HG03354 (cell line): ENCODE data around the gene DNAJB8.

Source experiments
- ATAC-seq: cut with Tn5 transposase; IDR thresholded peaks from one replicate; pipeline ENCODE4 v1.9.1; 2021; ENCODE audit warnings: mild to moderate bottlenecking; ENCODE audit not compliant: unreplicated experiment, poor library complexity, severe bottlenecking

The DNAJB8 gene

GRCh38 chr3:128466840-128467541 lies at the start of gene DNAJB8:
TSS of gene DNAJB8 (minus strand) at chr3:128466890. CDS start at chr3:128463245, 3,645 bp downstream.
- ATAC-seq = no peak

DNA sequence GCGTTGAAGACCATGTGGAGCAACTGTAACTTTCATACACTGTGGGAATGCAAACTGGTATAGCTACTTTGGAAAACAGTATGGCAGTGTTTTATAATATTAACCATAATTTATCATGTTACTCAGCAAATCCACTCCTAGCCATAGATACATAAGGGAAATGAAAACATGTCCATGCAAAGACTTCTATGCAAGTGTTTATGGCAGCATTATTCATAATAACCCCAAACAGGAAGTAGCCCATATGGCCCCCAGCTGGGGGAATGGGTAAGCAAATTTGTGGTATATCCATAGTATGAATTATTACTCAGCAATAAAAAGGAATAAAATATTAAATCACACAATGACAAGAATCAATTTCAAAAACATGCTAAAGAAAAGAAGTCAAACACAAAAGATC lies 49.3 kb upstream of the DNAJB8 start:
- ATAC-seq = no peak

- ATAC-seq = no peak
Observed at GRCh38 chr3:128508852-128509251, 42.2 kb upstream of the DNAJB8 start.

GRCh38 chr3:128506754-128507153 lies 40.1 kb upstream of the DNAJB8 start:
- no peak for ATAC-seq

DNA sequence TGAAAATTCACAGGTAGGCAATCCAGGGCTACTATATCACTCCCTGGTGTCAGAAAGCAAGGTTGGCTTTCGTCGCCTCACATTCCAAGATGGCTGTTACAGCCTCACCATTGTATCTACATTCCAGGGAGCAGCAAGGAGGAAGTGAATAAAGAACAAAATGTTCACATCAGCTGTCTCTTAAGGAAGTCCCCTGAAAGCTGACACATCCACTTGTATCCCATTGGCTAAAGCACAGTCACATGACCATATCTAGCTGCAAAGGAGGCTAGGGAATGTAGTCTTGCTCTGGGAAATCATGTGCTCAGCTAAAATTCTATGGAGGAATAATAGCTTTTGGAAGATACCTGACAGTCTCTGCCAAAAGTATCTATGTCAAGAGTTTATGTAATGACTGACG lies 39.1 kb upstream of the DNAJB8 start:
- ATAC-seq = no peak

DNA sequence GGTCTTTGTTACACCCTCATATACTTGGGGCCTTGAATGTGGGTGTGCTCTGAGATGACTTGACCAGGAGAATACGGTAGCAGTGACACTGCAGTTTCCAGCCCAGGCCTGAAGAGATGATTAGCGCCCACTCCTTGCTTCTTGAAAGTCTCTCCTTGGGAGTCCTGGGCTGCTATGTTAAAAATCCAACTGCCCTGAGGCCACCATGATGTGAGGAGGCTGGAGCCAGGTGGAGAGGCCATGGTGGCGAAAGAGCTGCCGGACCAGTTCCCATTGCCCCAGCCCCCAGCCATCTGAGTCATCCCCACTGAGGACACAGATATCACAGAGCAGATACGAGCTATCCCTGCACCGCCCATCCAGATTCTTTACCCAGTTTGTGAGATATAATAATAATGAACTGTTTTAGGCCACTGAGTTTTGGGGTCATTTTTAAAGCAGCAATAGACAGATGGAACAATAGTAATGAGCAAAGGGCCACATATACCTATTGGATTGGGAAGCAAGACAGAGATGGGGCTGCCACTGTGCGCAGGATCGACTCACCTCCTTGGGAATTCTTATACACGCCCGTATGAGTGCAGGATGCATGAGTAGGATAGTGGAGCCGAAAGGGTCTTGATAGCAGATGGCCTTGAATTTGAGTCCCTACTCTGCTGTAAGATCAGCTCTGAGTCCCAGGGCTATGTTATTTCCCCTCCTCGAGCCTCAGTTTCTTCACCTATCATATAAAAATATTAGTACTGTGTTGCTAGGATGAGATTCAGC lies 38.5 kb upstream of the DNAJB8 start:
- ATAC-seq = no peak

GRCh38 chr3:128504533-128504915 lies 37.8 kb upstream of the DNAJB8 start:
- no peak for ATAC-seq

DNA sequence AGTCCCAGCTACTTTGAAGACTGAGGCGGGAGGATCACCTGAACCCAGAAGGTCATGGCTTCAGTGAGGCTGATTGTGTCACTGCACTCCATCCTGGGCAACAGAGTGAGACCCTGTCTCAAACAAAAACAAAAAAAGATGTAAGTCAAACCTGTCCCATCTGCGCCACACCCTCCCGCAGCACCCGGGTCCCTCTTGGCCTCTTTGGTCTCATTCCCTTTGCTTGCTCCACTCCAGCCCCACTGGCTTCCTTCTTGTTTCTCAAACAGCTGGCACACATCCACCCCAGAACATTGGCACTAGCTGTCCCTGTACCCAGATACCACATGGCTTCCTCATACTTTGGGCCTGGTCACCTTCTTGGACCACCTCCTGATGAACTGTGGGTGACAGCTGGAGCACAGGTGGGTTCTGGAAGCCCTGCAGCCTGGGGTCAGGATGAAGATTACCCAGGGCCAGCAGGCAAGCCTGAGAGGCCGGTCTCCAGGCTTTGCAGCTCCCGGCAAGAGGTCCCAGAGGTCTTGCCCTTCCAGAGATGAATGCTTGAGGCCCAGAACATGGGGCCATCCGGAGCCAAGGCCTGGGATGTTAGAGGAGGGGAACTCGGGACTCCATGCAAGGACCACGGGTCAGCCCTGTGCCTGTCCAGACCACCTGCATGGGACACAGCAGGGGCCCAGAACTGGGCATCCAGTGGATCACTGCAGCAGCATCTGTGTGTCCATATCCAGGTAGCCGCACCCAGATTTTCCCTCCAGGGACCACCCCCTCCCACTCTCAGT lies 37.3 kb upstream of the DNAJB8 start:
- no peak for ATAC-seq

DNA sequence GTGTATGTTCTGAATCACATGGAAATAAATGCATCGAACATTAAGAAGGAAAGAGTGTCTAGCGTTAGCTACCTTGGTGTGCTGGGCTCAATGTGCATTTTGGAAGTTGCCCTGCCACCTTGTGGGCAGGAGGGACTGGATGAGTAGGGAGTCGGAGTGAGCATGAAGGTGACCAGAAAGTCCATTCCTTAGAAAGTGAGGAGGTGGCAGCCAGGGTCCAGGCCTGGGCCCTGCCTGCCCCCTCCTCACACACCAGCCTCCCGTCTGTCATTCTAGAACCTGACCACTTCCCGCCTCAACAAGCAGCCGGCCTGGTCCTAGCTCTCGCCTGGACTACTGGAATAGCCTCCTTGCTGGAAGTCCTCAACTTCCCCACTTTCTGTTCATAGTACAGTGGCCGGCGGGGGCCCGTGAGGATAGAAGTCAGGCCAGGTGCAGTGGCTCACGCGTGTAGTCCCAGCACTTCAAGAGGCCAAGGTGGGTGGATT lies 36.5 kb upstream of the DNAJB8 start:
- ATAC-seq = no peak

- no peak for ATAC-seq
Observed at GRCh38 chr3:128502712-128503111, 36.0 kb upstream of the DNAJB8 start.

DNA sequence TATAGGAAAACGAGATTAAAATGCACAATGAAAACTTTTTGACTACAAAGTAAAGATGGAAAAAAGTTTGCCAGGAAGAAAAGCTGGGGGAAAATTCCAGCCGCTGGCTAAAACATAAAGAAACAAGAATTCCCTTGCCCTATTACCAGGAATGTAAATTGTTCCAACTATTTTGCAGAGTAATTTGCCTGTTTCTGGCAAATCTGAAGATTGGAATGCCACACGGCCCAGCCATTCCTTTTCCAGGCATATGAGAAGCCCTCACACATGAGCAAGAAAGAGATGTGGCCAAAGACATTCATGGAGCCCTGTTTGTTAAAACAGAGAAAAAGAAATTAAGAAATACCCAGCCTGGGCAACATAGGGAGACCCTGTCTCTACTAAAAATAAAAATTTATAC lies 34.7 kb upstream of the DNAJB8 start:
- ATAC-seq = no peak

- ATAC-seq = no peak
Observed at GRCh38 chr3:128500556-128500955, 33.9 kb upstream of the DNAJB8 start.

DNA sequence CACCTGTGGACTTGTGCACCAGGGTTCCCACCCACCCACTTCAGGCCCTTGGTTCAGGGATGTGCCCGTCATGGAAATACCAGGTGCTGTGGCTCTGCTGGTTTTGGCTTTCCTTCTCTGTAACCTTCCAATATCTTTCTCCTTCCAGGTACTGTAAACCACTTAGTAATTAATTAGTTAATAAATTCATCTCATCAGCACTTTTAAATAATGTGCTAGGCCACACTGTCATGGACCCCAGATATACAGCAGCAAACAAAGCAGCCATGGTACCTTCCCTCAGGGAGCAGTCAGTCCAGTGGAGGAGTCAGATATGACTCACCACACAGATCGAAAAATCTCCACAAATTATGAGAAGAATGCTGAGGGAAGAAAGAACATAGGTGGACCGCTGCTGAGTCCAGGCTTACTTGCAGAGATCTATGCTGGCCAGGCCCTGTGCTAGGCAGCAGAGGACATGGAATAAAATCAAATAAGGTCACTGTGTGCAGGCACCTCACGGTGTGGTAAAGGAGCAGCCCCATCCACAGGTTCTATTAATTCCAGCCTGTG lies 33.1 kb upstream of the DNAJB8 start:
- no peak for ATAC-seq

GRCh38 chr3:128498901-128499530 lies 32.3 kb upstream of the DNAJB8 start:
- no peak for ATAC-seq

GRCh38 chr3:128498127-128498626 lies 31.5 kb upstream of the DNAJB8 start:
- ATAC-seq = no peak

DNA sequence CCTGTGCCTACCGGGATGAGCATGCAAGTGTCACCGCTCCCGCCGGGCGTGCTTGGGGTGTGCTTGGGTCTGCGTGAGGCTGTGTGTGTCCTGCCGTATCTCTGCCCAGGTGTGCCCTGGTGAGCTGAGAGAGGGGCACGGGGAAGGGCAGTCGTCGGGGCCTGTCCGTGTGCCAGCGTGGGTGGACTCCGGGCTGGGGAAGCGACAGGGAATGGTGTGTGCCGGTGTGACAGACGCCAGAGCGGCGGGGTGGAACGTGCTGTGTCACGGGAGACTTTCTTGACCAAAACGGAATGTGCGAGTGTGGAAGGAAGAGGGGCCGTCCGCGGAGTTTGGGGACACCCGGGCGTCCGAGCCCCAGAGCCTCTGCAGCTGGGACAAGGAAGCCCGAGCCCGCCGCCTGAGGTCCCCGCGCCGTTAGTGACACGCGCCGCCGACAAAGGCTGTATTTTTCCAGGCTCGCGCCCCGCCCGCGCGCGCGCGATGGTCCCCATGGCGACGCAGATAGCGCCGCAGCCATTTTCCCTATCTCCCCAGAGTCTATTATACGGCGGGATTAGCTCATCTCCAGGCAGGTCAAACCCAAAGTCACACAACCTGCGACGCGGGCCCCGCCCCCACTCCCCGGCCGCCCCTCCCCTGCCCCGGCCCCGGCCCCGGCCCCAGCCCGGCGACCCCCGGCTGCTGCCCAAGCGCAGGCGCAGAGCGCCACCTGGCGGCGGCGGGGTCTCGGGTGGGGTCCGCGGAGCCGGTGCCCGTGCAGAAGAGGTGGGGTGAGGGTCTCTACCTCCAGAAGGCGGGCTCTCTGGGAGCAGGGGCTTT lies 30.8 kb upstream of the DNAJB8 start:
- ATAC-seq = no peak

DNA sequence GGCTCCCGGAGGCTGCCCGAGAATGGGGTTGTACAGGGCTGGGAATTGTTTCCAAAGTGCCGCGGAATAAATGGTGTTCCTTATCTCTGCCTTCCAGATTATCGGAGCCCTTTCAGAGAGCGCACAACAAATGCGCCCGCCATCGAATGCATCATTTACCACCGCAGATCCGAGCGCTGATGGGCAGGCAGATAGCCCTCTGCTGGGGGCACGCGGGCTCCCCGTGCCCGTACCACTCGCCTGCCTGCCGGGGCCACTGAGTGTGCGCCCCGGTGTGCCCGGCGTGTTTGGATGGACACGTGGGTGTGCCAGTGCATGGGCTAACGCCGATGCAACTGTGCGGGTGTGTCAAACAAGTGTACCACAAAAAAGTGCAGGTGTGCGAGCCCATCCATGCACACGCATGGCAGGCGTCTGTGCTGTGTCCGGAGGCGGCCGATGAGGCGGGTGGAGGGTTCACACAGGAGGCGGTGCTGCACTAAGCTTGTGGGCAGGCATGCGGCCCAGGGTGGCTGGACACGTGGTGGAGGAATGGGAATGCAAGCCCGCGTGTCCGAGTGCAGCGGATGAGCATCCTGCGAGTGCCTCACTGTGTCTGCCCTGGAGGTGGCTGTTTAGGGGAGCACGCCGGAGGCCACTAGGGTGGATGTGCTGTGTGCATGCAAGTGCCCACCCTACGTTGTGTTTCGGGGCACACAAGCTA lies 30.1 kb upstream of the DNAJB8 start:
- ATAC-seq = no peak

DNA sequence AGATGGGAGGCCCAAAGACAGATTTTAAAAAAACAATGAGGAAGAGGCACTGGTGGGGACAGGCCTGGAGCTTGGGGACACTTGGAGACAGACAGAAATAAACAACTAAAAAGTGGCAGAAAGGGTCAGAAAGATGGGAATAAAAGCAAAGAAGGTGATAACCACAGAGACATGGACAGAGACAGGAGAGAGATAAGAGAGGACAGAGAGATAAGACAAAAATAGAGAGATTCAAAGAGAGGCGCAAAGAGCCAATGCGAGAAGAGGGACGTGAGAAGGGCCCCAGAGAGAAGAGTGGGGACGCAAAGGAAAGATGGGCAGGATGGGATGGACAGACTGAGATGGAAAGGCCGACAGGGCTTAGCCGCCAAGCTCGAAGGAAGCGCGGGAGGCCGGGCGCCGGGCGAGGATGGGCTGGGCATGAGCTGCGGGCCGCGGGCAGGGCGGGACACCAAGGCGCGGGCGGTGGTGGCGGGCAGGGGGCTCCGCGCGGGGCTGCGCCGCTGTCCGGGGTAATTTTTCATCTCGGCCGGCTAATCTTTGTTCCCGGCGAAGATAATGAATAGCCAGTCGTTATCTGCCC lies 29.4 kb upstream of the DNAJB8 start:
- ATAC-seq = no peak
